Tibial nerve (tissue), 3 donors: ENCODE data around the gene SETD3.

Experiments used
- CTCF ChIP-seq, 5 experiments: fragments of 200-600 bp in 3 of 5; fragments of 450-650 bp in 2 of 5; sonication (generic) in 3 of 5; IDR thresholded peaks; one replicate each; pipeline ENCODE4 v1.5.1; 2016 to 2019; ENCODE audit warnings: antibody characterized with exemption in 5 of 5, mild to moderate bottlenecking in 3 of 5, moderate library complexity in 2 of 5
- POLR2A ChIP-seq, 2 donors: fragments of 450-650 bp; IDR thresholded peaks; one replicate each; pipeline ENCODE4 v1.6.1; 2017; ENCODE audit warnings: antibody characterized with exemption in 2 of 2, mild to moderate bottlenecking in 2 of 2, moderate library complexity in 2 of 2

GRCh38 chr14:99522025-99522401 is 41.4 kb upstream of the SETD3 start:
- TF ChIP-seq CTCF (IDR thresholded peaks at IDR 0.05) = no peak
- TF ChIP-seq POLR2A (IDR thresholded peaks at IDR 0.05) = no peak
